ENCODE results near the gene ETFB.
"Not testable (repeated sequence)": the region's sequence is repeated elsewhere in the genome, so short reads cannot be mapped to it uniquely, and the experiment has no call there.

ETFB gene

GRCh38 chr19:51365965-51366388, at the start of gene ETFB:
ETFB (minus strand) TSS chr19:51366388; CDS start chr19:51366326, 62 bp downstream.
- no peak for DNase-seq

GRCh38 chr19:51415187-51415586, 49.0 kb upstream of the ETFB start:
- DNase-seq = no peak

GRCh38 chr19:51410950-51411748, 45.0 kb upstream of the ETFB start:
- DNase-seq = no peak

- peak; percentile 32 for DNase-seq
Measured at GRCh38 chr19:51407511-51408131, 41.4 kb upstream of the ETFB start.

GRCh38 chr19:51402117-51402516, 35.9 kb upstream of the ETFB start:
- DNase-seq = no peak

GRCh38 chr19:51399936-51400335, 33.7 kb upstream of the ETFB start:
- DNase-seq = not testable (repeated sequence)

GRCh38 chr19:51399231-51399630, 33.0 kb upstream of the ETFB start:
- DNase-seq = no peak

GRCh38 chr19:51398096-51398704, 32.0 kb upstream of the ETFB start:
- DNase-seq = no peak

GRCh38 chr19:51397453-51397852, 31.3 kb upstream of the ETFB start:
- not testable (repeated sequence) for DNase-seq

GRCh38 chr19:51396175-51396574, 30.0 kb upstream of the ETFB start:
- no peak for DNase-seq

- peak; percentile 91 for DNase-seq
Measured at GRCh38 chr19:51394050-51394836, 28.1 kb upstream of the ETFB start.

GRCh38 chr19:51392701-51393100, 26.5 kb upstream of the ETFB start:
- no peak for DNase-seq

- DNase-seq = no peak
Measured at GRCh38 chr19:51391073-51391611, 25.0 kb upstream of the ETFB start.

GRCh38 chr19:51389143-51389542, 23.0 kb upstream of the ETFB start:
- no peak for DNase-seq

GRCh38 chr19:51387924-51388389, 21.8 kb upstream of the ETFB start, which contains the start of gene LIM2:
LIM2 (minus strand) TSS chr19:51387974; CDS start chr19:51387443, 531 bp downstream.
- no peak for DNase-seq

- DNase-seq = no peak
Measured at GRCh38 chr19:51386882-51387520, 20.8 kb upstream of the ETFB start.

- DNase-seq = no peak
Measured at GRCh38 chr19:51382004-51382403, 15.8 kb upstream of the ETFB start.

GRCh38 chr19:51380379-51380778, 14.2 kb upstream of the ETFB start:
- no peak for DNase-seq

- DNase-seq = no peak
Measured at GRCh38 chr19:51377422-51377821, 11.2 kb upstream of the ETFB start.

GRCh38 chr19:51375504-51376221, 9.5 kb upstream of the ETFB start:
- peak; percentile 38 for DNase-seq
